HEK293 (cell line): ENCODE measurements around the gene ANKRD23.

Experiments
- BCL11A ChIP-seq: fragments of 450-650 bp; formaldehyde crosslinking; IDR thresholded peaks from 2 replicates; pipeline ENCODE4 v1.5.1; 2016; ENCODE audit warnings: low read depth, missing biosample characterization, missing genetic modification characterization
- MYNN ChIP-seq: fragments of 450-650 bp; formaldehyde crosslinking; IDR thresholded peaks from 2 replicates; pipeline ENCODE4 v1.5.1; 2016; ENCODE audit warnings: missing biosample characterization, missing genetic modification characterization, borderline replicate concordance
- PRDM2 ChIP-seq: fragments of 450-650 bp; formaldehyde crosslinking; IDR thresholded peaks from 2 replicates; pipeline ENCODE4 v1.5.1; 2016; ENCODE audit warnings: missing biosample characterization, missing genetic modification characterization, borderline replicate concordance
- PRDM6 ChIP-seq: fragments of 450-650 bp; formaldehyde crosslinking; IDR thresholded peaks from 2 replicates; pipeline ENCODE4 v1.5.1; 2017; ENCODE audit warnings: missing biosample characterization, missing genetic modification characterization
- REST ChIP-seq: fragments of 450-650 bp; formaldehyde crosslinking; IDR thresholded peaks from 2 replicates; pipeline ENCODE4 v1.5.1; 2016; ENCODE audit warnings: missing biosample characterization, missing genetic modification characterization
- SP7 ChIP-seq: fragments of 450-650 bp; formaldehyde crosslinking; IDR thresholded peaks from 2 replicates; pipeline ENCODE4 v1.5.1; 2016; ENCODE audit warnings: missing biosample characterization, missing genetic modification characterization
- YY1 ChIP-seq: fragments of 450-650 bp; formaldehyde crosslinking; IDR thresholded peaks from 2 replicates; pipeline ENCODE4 v1.5.1; 2018; ENCODE audit warnings: missing biosample characterization, missing genetic modification characterization
- ZBTB11 ChIP-seq: fragments of 450-650 bp; formaldehyde crosslinking; conservative IDR thresholded peaks from 2 replicates; pipeline ENCODE4 v1.5.1; 2016; ENCODE audit warnings: low read depth, missing biosample characterization, missing genetic modification characterization
- ZBTB26 ChIP-seq: fragments of 450-650 bp; formaldehyde crosslinking; optimal IDR thresholded peaks from 2 replicates; pipeline ENCODE3; 2016; ENCODE audit warnings: missing biosample characterization, mild to moderate bottlenecking, missing genetic modification characterization
- ZBTB48 ChIP-seq: fragments of 450-650 bp; formaldehyde crosslinking; IDR thresholded peaks from 2 replicates; pipeline ENCODE4 v1.5.1; 2016; ENCODE audit warnings: missing biosample characterization, missing genetic modification characterization
- ZBTB6 ChIP-seq: fragments of 450-650 bp; formaldehyde crosslinking; IDR thresholded peaks from 2 replicates; pipeline ENCODE4 v1.5.1; 2017; ENCODE audit warnings: missing biosample characterization, missing genetic modification characterization
- ZNF112 ChIP-seq: fragments of 450-650 bp; formaldehyde crosslinking; IDR thresholded peaks from 2 replicates; pipeline ENCODE4 v1.5.0; 2017; ENCODE audit warnings: missing biosample characterization, missing genetic modification characterization
- ZNF114 ChIP-seq: fragments of 450-650 bp; formaldehyde crosslinking; IDR thresholded peaks from 2 replicates; pipeline ENCODE4 v1.5.0; 2017; ENCODE audit warnings: missing biosample characterization, missing genetic modification characterization
- ZNF184 ChIP-seq: fragments of 450-650 bp; IDR thresholded peaks from 2 replicates; pipeline ENCODE4 v1.5.1; 2018; ENCODE audit warnings: missing biosample characterization, mild to moderate bottlenecking, missing genetic modification characterization
- ZNF416 ChIP-seq: fragments of 450-650 bp; formaldehyde crosslinking; IDR thresholded peaks from 2 replicates; pipeline ENCODE4 v1.5.1; 2016; ENCODE audit warnings: missing biosample characterization, missing genetic modification characterization
- ZNF423 ChIP-seq: fragments of 450-650 bp; formaldehyde crosslinking; IDR thresholded peaks from 2 replicates; pipeline ENCODE4 v1.5.1; 2016; ENCODE audit warnings: missing biosample characterization, missing genetic modification characterization
- ZNF521 ChIP-seq: fragments of 450-650 bp; formaldehyde crosslinking; IDR thresholded peaks from 2 replicates; pipeline ENCODE4 v1.5.1; 2017; ENCODE audit warnings: missing biosample characterization, mild to moderate bottlenecking, missing genetic modification characterization
- ZNF548 ChIP-seq: fragments of 450-650 bp; formaldehyde crosslinking; IDR thresholded peaks from 2 replicates; pipeline ENCODE4 v1.5.1; 2016; ENCODE audit warnings: missing biosample characterization, missing genetic modification characterization
- ZNF677 ChIP-seq: fragments of 450-650 bp; IDR thresholded peaks from 2 replicates; pipeline ENCODE4 v1.5.0; 2018; ENCODE audit warnings: missing biosample characterization, mild to moderate bottlenecking, missing genetic modification characterization, moderate library complexity
- ZNF768 ChIP-seq: fragments of 450-650 bp; formaldehyde crosslinking; IDR thresholded peaks from 2 replicates; pipeline ENCODE4 v1.5.1; 2018; ENCODE audit warnings: missing biosample characterization, mild to moderate bottlenecking, missing genetic modification characterization
- ZNF837 ChIP-seq: fragments of 450-650 bp; formaldehyde crosslinking; IDR thresholded peaks from 2 replicates; pipeline ENCODE4 v1.5.1; 2016; ENCODE audit warnings: missing biosample characterization, missing genetic modification characterization

Gene ANKRD23

GRCh38 chr2:96868555-96869280 lies 24.9 kb upstream of the ANKRD23 start (continued):
- no peak for TF ChIP-seq ZBTB6
- no peak for TF ChIP-seq ZNF521 (tag by site-specific recombination)
- TF ChIP-seq ZNF184 (tag by site-specific recombination), result no peak
- no peak for TF ChIP-seq ZNF548 (tag by site-specific recombination)
- TF ChIP-seq ZBTB48 (tag by site-specific recombination), result peak; percentile 59; the same call in 1 of the 2 replicates
- TF ChIP-seq ZNF416 (tag by site-specific recombination), result no peak
- TF ChIP-seq ZNF768 (tag by site-specific recombination), result no peak
- TF ChIP-seq YY1 (tag by site-specific recombination), result no peak
- no peak for TF ChIP-seq ZNF837
- TF ChIP-seq ZNF114 (tag by site-specific recombination), result no peak
- TF ChIP-seq SP7 (tag by site-specific recombination), result peak; percentile 33; the same call in 1 of the 2 replicates
- TF ChIP-seq PRDM6 (tag by site-specific recombination), result no peak
- no peak for TF ChIP-seq ZNF112 (tag by site-specific recombination)
- no peak for TF ChIP-seq ZNF677 (tag by site-specific recombination)
- TF ChIP-seq PRDM2, result no peak
- TF ChIP-seq MYNN (tag by site-specific recombination), result no peak
- peak; percentile 59 for TF ChIP-seq ZNF423 (tag by site-specific recombination)
- peak; percentile 74 for TF ChIP-seq ZBTB26
- no peak for TF ChIP-seq BCL11A (tag by site-specific recombination)
- no peak for TF ChIP-seq REST (tag by site-specific recombination)
- peak; percentile 74 for TF ChIP-seq ZBTB11 (tag by site-specific recombination)
